Fibroblast of skin of back (primary cell): ENCODE measurements around the gene C10orf71.

Source experiments
- DNase-seq: peaks from one replicate; pipeline ENCODE4 v3.0.0-alpha.2; 2013

Gene C10orf71

GRCh38 chr10:49273082-49273465 is 25.9 kb upstream of the C10orf71 start:
- no peak for DNase-seq

- DNase-seq, result no peak
These were observed 25.3 kb upstream of the C10orf71 start for GRCh38 chr10:49273626-49274025.

- no peak for DNase-seq
These were observed 24.1 kb upstream of the C10orf71 start for GRCh38 chr10:49274886-49275285.

- no peak for DNase-seq
These were observed 23.1 kb upstream of the C10orf71 start for GRCh38 chr10:49275896-49276295.

- DNase-seq, result no peak
These were observed 22.4 kb upstream of the C10orf71 start for GRCh38 chr10:49276596-49276995.

GRCh38 chr10:49277973-49278372 is 21.0 kb upstream of the C10orf71 start:
- no peak for DNase-seq

- DNase-seq, result no peak
These were observed 20.4 kb upstream of the C10orf71 start for GRCh38 chr10:49278497-49278981.

GRCh38 chr10:49279015-49279880 is 19.7 kb upstream of the C10orf71 start:
- DNase-seq, result no peak

GRCh38 chr10:49280001-49280408 is 19.0 kb upstream of the C10orf71 start:
- peak; percentile 75 for DNase-seq

GRCh38 chr10:49281461-49281860 is 17.5 kb upstream of the C10orf71 start:
- DNase-seq, result no peak

- no peak for DNase-seq
These were observed 16.7 kb upstream of the C10orf71 start for GRCh38 chr10:49282306-49282705.

- DNase-seq, result no peak
These were observed 16.1 kb upstream of the C10orf71 start for GRCh38 chr10:49282879-49283341.

- no peak for DNase-seq
These were observed 15.5 kb upstream of the C10orf71 start for GRCh38 chr10:49283491-49283890.

GRCh38 chr10:49284356-49284755 is 14.6 kb upstream of the C10orf71 start:
- DNase-seq, result no peak

- no peak for DNase-seq
These were observed 13.7 kb upstream of the C10orf71 start for GRCh38 chr10:49285232-49285631.

- DNase-seq, result no peak
These were observed 12.3 kb upstream of the C10orf71 start for GRCh38 chr10:49286686-49287085.

GRCh38 chr10:49287689-49288340 is 11.2 kb upstream of the C10orf71 start:
- no peak for DNase-seq

- DNase-seq, result no peak
These were observed 10.5 kb upstream of the C10orf71 start for GRCh38 chr10:49288341-49289065.

- DNase-seq, result no peak
These were observed 9.5 kb upstream of the C10orf71 start for GRCh38 chr10:49289480-49289879.

- DNase-seq, result no peak
These were observed 8.8 kb upstream of the C10orf71 start for GRCh38 chr10:49290131-49290530.

GRCh38 chr10:49290607-49291006 is 8.4 kb upstream of the C10orf71 start:
- DNase-seq, result peak; percentile 5

GRCh38 chr10:49292565-49293207 is 6.3 kb upstream of the C10orf71 start:
- DNase-seq, result no peak

- no peak for DNase-seq
These were observed 5.8 kb upstream of the C10orf71 start for GRCh38 chr10:49293208-49293603.
